Vagina (tissue), 2 donors: Measurements from ENCODE around the gene SCAF4.

ENCODE experiments used
- CTCF ChIP-seq, 3 experiments: fragments of 450-650 bp in 2 of 3; fragments of 200-600 bp in 1 of 3; sonication (generic) in 1 of 3; IDR thresholded peaks; one replicate each; pipeline ENCODE4 v1.5.1; 2017 to 2019; ENCODE audit warnings: antibody characterized with exemption in 3 of 3, mild to moderate bottlenecking in 2 of 3, moderate library complexity in 2 of 3
- POLR2A ChIP-seq, 2 donors: fragments of 450-650 bp; IDR thresholded peaks; one replicate each; pipeline ENCODE4 v1.6.1; 2017; ENCODE audit warnings: antibody characterized with exemption in 2 of 2, mild to moderate bottlenecking in 2 of 2, moderate library complexity in 2 of 2
- POLR2AphosphoS5 ChIP-seq, 2 donors: sonication (generic); formaldehyde crosslinking; IDR thresholded peaks; one replicate each; pipeline ENCODE4 v1.9.0; 2017; ENCODE audit warnings: antibody characterized with exemption in 2 of 2, mild to moderate bottlenecking in 2 of 2, low read depth in 1 of 2; ENCODE audit not compliant: insufficient read depth in 1 of 2

- no peak for TF ChIP-seq CTCF (IDR thresholded peaks at IDR 0.05)
- no peak for TF ChIP-seq POLR2AphosphoS5 (IDR thresholded peaks at IDR 0.05; ENCODE audit: insufficient read depth in 1 of 2, low read depth in 1 of 2)
- no peak for TF ChIP-seq POLR2A (IDR thresholded peaks at IDR 0.05)
Measured at GRCh38 chr21:31700040-31700439, 31.9 kb downstream of the SCAF4 start.
